Measurements from ENCODE around the gene HEXIM2.

Gene HEXIM2

DNA sequence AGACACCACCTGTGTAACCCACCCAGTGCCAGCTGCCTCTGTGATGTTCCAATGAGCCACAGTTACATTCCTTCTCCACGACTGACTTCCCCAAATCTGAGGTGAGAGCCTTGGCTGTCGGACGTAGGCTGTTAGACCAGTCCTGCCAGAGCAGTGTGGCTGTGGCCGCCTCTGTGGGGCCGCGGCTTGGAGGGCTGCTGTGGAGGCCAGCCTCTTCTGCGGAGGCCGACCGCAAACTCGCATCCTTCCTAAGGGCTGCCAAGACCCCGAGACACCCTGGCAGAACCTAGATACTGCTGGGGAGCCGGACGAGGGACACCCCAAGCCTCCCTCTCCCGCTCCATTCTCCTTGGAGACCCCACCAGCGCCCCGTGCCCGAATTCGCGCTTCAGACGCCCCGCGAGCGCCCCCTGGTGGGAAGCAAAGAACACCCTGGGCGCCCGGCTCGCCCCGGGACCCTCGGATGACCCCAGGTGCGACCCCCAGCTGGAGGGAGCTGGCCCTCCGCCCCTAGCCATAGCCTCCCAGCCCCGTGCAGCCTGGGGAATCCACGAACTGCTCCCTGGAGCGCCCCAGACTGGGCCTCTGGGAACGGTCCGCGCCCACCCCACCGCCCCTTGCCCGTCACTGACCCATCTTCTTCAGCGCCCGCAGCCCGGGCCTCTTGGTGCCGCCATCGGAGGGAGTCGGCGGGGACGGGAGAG, 29.9 kb upstream of the HEXIM2 start (continued):
- TF ChIP-seq, protein P1, sequence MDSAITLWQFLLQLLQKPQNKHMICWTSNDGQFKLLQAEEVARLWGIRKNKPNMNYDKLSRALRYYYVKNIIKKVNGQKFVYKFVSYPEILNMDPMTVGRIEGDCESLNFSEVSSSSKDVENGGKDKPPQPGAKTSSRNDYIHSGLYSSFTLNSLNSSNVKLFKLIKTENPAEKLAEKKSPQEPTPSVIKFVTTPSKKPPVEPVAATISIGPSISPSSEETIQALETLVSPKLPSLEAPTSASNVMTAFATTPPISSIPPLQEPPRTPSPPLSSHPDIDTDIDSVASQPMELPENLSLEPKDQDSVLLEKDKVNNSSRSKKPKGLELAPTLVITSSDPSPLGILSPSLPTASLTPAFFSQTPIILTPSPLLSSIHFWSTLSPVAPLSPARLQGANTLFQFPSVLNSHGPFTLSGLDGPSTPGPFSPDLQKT (IDR thresholded peaks at IDR 0.05; ENCODE audit: borderline replicate concordance, low read depth, low read length) = no peak
- TF ChIP-seq, protein P2, sequence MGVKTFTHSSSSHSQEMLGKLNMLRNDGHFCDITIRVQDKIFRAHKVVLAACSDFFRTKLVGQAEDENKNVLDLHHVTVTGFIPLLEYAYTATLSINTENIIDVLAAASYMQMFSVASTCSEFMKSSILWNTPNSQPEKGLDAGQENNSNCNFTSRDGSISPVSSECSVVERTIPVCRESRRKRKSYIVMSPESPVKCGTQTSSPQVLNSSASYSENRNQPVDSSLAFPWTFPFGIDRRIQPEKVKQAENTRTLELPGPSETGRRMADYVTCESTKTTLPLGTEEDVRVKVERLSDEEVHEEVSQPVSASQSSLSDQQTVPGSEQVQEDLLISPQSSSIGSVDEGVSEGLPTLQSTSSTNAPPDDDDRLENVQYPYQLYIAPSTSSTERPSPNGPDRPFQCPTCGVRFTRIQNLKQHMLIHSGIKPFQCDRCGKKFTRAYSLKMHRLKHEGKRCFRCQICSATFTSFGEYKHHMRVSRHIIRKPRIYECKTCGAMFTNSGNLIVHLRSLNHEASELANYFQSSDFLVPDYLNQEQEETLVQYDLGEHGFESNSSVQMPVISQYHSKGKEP (tag by site-specific recombination; IDR thresholded peaks at IDR 0.05) = no peak
- TF ChIP-seq ZNF785 (tag by site-specific recombination; IDR thresholded peaks at IDR 0.05) (0 out of 2 replicates have a peak, but pooled peaks have one; percentile 14), ZNF747 (tag by site-specific recombination; IDR thresholded peaks at IDR 0.05) (no peak), ZNF248 (tag by site-specific recombination; IDR thresholded peaks at IDR 0.05) (no peak), ZNF202 (tag by site-specific recombination; IDR thresholded peaks at IDR 0.05; ENCODE audit: borderline replicate concordance) (no peak), ZNF624 (tag by site-specific recombination; IDR thresholded peaks at IDR 0.05) (no peak), ZNF341 (tag by site-specific recombination; IDR thresholded peaks at IDR 0.05; ENCODE audit: low read depth) (no peak), MEIS1 (CRISPR knock-in tag; IDR thresholded peaks at IDR 0.05; ENCODE audit: borderline replicate concordance) (no peak), ZNF571 (tag by site-specific recombination; IDR thresholded peaks at IDR 0.05) (no peak), ZNF707 (tag by site-specific recombination; IDR thresholded peaks at IDR 0.05) (no peak), KLF8 (tag by site-specific recombination; IDR thresholded peaks at IDR 0.05) (peak; percentile 86; the same call in 1 of the 2 replicates), FEZF1 (tag by site-specific recombination; IDR thresholded peaks at IDR 0.05) (no peak), ZBTB48 (tag by site-specific recombination; IDR thresholded peaks at IDR 0.05) (0 out of 2 replicates have a peak, but pooled peaks have one; percentile 16), ZNF423 (tag by site-specific recombination; IDR thresholded peaks at IDR 0.05) (0 out of 2 replicates have a peak, but pooled peaks have one; percentile 54), ZNF24 (tag by site-specific recombination; IDR thresholded peaks at IDR 0.05) (0 out of 2 replicates have a peak, but pooled peaks have one; percentile 46), ZNF221 (tag by site-specific recombination; IDR thresholded peaks at IDR 0.05; ENCODE audit: borderline replicate concordance) (no peak), ZNF585B (tag by site-specific recombination; IDR thresholded peaks at IDR 0.05) (no peak)
- TF ChIP-seq, protein P3, sequence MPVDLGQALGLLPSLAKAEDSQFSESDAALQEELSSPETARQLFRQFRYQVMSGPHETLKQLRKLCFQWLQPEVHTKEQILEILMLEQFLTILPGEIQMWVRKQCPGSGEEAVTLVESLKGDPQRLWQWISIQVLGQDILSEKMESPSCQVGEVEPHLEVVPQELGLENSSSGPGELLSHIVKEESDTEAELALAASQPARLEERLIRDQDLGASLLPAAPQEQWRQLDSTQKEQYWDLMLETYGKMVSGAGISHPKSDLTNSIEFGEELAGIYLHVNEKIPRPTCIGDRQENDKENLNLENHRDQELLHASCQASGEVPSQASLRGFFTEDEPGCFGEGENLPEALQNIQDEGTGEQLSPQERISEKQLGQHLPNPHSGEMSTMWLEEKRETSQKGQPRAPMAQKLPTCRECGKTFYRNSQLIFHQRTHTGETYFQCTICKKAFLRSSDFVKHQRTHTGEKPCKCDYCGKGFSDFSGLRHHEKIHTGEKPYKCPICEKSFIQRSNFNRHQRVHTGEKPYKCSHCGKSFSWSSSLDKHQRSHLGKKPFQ (tag by site-specific recombination; IDR thresholded peaks at IDR 0.05) = no peak
- TF ChIP-seq, protein P4, sequence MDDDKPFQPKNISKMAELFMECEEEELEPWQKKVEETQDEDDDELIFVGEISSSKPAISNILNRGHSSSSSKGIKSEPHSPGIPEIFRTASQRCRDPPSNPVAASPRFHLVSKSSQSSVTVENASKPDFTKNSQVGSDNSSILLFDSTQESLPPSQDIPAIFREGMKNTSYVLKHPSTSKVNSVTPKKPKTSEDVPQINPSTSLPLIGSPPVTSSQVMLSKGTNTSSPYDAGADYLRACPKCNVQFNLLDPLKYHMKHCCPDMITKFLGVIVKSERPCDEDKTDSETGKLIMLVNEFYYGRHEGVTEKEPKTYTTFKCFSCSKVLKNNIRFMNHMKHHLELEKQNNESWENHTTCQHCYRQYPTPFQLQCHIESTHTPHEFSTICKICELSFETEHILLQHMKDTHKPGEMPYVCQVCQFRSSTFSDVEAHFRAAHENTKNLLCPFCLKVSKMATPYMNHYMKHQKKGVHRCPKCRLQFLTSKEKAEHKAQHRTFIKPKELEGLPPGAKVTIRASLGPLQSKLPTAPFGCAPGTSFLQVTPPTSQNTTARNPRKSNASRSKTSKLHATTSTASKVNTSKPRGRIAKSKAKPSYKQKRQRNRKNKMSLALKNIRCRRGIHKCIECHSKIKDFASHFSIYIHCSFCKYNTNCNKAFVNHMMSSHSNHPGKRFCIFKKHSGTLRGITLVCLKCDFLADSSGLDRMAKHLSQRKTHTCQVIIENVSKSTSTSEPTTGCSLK (tag by site-specific recombination; IDR thresholded peaks at IDR 0.05) = no peak
- TF ChIP-seq, protein P5, sequence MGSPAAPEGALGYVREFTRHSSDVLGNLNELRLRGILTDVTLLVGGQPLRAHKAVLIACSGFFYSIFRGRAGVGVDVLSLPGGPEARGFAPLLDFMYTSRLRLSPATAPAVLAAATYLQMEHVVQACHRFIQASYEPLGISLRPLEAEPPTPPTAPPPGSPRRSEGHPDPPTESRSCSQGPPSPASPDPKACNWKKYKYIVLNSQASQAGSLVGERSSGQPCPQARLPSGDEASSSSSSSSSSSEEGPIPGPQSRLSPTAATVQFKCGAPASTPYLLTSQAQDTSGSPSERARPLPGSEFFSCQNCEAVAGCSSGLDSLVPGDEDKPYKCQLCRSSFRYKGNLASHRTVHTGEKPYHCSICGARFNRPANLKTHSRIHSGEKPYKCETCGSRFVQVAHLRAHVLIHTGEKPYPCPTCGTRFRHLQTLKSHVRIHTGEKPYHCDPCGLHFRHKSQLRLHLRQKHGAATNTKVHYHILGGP (tag by site-specific recombination; IDR thresholded peaks at IDR 0.05) = no peak
- TF ChIP-seq, protein P6, sequence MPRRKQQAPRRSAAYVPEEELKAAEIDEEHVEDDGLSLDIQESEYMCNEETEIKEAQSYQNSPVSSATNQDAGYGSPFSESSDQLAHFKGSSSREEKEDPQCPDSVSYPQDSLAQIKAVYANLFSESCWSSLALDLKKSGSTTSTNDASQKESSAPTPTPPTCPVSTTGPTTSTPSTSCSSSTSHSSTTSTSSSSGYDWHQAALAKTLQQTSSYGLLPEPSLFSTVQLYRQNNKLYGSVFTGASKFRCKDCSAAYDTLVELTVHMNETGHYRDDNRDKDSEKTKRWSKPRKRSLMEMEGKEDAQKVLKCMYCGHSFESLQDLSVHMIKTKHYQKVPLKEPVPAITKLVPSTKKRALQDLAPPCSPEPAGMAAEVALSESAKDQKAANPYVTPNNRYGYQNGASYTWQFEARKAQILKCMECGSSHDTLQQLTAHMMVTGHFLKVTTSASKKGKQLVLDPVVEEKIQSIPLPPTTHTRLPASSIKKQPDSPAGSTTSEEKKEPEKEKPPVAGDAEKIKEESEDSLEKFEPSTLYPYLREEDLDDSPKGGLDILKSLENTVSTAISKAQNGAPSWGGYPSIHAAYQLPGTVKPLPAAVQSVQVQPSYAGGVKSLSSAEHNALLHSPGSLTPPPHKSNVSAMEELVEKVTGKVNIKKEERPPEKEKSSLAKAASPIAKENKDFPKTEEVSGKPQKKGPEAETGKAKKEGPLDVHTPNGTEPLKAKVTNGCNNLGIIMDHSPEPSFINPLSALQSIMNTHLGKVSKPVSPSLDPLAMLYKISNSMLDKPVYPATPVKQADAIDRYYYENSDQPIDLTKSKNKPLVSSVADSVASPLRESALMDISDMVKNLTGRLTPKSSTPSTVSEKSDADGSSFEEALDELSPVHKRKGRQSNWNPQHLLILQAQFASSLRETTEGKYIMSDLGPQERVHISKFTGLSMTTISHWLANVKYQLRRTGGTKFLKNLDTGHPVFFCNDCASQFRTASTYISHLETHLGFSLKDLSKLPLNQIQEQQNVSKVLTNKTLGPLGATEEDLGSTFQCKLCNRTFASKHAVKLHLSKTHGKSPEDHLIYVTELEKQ (tag by site-specific recombination; IDR thresholded peaks at IDR 0.05; ENCODE audit: borderline replicate concordance) = no peak
- TF ChIP-seq, protein P7, sequence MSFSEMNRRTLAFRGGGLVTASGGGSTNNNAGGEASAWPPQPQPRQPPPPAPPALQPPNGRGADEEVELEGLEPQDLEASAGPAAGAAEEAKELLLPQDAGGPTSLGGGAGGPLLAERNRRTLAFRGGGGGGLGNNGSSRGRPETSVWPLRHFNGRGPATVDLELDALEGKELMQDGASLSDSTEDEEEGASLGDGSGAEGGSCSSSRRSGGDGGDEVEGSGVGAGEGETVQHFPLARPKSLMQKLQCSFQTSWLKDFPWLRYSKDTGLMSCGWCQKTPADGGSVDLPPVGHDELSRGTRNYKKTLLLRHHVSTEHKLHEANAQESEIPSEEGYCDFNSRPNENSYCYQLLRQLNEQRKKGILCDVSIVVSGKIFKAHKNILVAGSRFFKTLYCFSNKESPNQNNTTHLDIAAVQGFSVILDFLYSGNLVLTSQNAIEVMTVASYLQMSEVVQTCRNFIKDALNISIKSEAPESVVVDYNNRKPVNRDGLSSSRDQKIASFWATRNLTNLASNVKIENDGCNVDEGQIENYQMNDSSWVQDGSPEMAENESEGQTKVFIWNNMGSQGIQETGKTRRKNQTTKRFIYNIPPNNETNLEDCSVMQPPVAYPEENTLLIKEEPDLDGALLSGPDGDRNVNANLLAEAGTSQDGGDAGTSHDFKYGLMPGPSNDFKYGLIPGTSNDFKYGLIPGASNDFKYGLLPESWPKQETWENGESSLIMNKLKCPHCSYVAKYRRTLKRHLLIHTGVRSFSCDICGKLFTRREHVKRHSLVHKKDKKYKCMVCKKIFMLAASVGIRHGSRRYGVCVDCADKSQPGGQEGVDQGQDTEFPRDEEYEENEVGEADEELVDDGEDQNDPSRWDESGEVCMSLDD (tag by site-specific recombination; IDR thresholded peaks at IDR 0.05) = peak; percentile 71
- TF ChIP-seq, protein P8, sequence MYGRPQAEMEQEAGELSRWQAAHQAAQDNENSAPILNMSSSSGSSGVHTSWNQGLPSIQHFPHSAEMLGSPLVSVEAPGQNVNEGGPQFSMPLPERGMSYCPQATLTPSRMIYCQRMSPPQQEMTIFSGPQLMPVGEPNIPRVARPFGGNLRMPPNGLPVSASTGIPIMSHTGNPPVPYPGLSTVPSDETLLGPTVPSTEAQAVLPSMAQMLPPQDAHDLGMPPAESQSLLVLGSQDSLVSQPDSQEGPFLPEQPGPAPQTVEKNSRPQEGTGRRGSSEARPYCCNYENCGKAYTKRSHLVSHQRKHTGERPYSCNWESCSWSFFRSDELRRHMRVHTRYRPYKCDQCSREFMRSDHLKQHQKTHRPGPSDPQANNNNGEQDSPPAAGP (tag by site-specific recombination; IDR thresholded peaks at IDR 0.05) = no peak

Measured in HEK293 (cell line).